Kidney tubule cell (primary cell): Measurements from ENCODE around the gene PRDM16.

Experiments used
- DNase-seq: peaks from one replicate; pipeline ENCODE4 v3.0.0-alpha.2; 2018; ENCODE audit warnings: low spot score

Gene PRDM16

DNA sequence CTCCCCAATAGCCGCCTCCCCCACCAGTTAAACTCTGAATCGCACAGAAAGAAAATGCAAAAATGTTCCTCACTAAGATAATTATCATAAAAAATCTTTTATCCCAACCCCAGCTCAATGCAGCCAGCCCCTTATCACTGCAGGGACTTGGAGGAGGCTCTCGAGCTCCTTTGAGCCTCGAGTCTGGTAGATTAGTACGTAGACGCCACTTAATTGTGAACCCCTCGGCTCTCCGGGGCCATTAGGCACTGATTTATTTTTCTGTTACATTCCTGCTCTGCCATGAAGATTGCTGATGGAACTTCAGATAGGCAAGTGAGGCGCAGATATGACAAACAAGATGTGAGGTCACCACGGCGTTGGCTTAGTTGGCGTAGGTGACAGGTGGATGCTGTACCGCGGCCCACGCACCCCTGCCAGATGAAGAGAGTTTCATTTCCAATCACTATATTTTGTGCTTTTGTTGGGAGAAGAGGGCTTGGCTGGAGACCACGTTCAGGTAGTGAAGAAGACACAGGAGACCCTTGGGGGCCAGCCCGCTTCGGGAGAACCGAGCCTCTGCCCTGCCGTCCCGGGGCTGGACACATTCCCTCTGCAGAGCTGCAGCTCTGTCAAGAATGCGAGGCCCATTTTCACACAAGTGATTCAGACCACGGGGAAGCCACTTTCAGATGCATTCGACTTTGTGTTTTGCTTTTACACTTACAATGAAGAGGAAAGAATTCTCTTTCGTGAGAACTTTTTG, 329.6 kb downstream of the PRDM16 start:
- DNase-seq = no peak

DNA sequence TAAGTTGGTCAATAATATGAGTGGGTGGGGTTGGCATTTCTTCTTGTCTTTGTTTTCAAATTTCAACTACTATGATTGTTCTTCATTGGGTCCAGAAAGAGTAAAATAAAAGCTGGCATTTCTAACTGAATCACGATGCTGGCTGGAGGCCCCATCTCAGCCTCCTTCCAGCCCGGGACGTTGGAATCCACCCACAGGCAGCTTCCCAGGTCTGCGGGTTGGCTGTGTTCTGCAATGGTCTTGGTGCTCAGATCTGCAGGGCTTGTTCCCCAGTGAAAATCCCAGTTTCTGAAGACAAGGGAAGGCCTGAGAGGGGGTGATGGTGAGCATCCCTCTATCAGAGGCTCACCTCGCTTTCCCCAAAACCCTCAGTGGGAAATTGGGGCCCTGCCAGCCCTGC, 330.7 kb downstream of the PRDM16 start:
- no peak for DNase-seq

DNA sequence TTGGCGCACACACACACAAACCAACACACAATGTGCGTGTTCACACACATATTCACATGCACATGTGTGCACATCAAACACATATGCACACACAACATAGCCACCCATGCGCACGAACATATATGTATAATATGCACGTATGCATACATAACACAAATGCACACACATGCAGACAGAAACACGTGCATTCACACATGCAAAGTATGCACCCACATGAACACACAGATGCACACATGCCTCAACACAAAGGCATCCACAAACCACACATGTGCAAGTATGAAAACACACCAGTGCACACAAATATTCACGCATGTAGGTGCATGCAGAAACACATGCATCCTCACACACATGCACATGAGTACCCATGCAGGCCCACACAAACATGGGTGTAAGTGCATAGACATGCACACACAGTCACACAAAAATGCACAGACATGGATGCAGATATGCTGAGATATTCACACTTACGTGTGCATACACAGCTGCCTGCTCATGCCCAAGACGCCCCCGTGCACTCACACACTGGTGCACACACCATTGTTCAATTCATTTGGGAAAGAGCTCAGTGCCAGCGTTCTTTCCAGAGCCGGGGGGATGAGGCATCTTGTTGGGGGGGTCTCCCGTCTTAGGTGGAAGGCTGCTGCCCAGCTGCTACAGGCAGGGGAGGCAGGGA, 332.7 kb downstream of the PRDM16 start:
- DNase-seq = no peak

DNA sequence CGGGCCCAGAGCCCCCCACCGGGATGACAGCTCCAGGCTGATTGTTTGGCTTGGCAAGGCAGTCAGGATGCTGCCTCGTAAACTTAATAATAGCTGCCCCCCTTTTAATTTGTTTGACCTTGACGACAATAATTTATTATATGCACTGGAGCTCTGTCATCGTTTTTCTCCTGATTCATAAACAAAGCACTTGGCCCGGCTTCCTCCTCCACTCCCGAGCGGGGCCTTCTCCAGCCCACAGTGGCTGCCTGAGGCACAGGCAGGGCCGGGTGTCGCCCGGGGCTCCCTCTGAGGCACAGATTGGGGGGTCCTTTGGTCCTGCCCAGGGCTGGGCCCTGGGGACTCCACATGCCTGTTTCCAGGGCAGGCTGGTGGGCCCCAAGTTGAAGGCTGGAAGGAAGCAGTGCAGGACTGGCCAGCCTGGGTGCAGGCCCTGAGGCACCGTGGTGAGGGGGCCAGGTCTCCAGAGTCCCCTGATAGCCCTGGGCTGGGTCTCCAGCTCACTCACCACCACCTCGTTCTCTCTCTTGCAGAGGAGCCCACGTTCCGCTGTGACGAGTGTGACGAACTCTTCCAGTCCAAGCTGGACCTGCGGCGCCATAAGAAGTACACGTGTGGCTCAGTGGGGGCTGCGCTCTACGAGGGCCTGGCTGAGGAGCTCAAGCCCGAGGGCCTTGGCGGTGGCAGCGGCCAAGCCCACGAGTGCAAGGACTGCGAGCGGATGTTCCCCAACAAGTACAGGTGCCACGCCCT, 333.4 kb downstream of the PRDM16 start:
- DNase-seq = no peak

DNA sequence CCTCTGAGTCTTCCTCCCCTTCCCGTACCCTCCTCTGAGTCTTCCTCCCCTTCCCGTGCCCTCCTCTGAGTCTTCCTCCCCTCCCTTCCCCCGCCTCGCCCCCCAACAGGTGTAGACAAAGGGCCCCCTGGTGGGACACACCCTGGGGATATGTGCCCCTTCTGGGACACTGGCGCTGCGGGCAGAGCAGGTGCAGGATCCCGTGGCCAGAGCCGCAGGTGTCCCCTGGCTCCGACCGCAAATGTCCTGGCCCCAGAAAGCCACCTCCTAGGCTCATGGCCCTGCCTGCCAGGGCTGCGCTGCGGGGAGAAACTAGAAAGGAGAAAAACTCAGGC, 334.0 kb downstream of the PRDM16 start:
- no peak for DNase-seq

DNA sequence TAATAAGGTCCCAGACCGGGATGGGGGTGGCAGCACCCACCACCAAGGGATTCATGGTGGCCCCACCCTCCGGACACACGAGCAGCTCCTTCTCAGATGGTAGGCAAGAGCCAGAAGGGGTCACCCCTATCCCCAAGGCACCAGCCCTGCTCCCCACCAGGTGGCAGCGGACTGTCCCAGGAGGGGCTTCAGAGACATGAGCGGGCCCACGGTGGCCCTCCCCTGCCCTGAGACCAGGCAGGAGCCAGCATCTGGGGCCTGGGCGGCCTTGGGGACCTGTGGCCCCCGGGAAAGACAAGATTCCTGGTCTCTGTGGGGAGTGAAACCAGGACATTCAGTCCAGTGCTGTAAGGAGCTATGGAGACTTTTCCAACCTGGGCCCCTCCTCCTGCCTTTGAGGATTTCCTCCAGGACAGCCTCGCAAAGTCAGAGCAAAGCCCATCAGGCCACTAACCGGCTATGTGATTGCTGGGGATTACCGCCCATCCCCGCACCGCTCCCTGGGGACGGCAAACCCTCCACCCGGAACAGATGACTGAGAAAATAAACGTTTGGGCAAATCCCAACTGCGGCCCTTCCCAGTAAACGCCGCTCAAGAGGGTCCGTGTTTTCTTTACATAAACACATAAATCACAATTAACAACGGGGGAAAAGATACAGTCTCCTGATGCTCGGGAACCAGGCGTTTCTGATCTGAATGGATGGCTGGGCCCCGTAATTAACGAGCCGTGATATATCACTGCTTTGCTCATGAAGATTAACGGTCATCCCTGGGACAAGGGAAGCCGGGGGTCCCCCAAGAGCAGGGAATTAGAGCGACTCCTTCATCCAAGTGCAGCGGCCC, 334.6 kb downstream of the PRDM16 start:
- no peak for DNase-seq

DNA sequence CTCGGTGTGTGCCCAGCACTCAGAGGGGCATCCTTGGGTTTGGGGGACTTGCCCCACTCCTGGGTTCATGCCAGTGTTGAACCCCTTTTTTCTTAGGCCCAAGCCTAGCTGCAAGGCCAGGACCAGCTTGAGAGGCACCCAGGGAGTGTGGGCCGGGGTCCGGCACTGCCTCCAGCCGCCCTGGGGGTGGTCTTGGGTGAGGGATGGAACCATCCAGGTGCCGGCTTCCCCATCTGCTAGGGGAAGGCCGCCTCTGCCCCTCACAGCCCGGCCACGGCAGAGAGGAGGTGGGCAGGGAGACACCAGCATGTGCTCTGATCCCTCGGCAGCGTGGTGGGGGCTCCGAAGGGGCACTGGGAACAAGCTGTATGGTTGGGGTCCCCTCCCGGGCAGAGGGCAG, 335.3 kb downstream of the PRDM16 start:
- DNase-seq = no peak

DNA sequence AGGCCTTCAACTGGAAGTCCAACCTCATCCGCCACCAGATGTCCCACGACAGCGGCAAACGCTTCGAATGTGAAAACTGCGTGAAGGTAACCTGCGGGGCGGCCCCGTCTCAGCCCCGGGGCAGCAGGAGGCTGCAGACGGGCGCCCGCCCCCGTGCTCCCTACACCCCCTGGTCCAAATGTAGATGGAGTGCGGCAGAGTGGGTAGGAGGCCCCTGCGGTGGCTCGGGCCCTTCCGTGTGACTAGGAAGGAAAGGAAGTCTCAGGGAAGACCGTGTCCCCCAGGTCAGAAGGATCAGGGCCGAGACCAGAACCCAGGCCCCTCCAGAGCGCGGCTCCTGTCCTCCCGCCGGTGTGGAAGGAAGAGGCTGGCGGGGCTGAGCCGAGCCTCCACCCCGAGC, 335.8 kb downstream of the PRDM16 start:
- no peak for DNase-seq

DNA sequence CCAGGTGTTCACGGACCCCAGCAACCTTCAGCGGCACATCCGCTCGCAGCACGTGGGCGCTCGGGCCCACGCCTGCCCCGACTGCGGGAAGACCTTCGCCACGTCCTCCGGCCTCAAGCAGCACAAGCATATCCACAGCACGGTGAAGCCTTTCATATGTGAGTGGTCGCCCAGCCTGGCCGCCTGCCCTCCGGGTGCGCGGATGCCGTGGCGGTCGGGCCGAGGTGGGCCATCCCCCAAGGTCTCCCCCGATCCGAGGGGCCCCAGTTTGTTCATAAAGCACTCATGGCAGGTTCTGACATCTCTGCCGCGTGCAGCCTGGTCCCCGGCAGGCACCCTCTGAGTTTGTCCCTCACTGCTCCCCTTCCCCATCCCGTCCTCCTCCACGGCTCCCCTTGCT, 336.5 kb downstream of the PRDM16 start:
- DNase-seq = no peak

DNA sequence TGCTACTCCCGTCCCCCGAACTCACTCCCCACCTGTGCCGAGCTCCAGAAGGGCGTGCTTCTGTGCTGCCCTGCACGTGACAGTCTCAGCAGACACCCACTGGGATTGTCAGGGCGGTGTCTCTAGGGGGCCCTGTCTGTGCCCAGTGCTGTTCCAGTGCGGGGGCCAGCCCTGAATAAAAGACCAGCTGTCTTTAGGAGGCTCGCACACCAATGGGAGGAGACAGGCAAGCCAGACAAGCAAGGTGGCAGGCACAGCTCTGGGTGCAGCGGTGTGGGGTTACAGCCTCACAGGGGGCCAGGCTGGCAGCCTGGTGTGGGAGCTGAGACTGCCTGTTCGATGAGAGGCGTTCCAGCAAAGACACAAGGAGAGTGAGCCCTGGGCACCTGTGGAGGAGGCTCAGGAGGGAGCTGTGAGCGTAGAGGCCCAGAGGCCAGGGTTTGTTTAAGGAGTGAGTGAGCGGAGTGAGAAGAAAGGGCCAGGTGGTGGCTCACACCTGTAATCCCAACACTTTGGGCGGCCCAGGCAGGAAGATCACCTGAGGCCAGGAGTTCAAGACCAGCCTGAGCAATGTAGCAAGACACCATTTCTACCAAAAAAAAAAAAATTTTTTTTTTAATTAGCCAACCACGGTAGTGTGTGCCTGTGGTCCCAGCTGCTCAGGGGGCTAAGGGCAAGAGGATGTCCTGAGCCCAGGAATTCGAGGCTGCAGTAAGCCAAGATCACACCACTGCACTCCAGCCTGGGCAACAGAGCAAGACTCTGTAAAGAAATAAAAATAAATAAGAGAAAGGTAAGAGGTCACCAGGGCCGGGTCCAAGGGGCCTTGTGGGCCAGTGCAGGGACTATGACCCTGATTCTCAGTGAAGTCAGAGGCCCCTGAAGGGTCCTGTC, 337.2 kb downstream of the PRDM16 start:
- no peak for DNase-seq

DNA sequence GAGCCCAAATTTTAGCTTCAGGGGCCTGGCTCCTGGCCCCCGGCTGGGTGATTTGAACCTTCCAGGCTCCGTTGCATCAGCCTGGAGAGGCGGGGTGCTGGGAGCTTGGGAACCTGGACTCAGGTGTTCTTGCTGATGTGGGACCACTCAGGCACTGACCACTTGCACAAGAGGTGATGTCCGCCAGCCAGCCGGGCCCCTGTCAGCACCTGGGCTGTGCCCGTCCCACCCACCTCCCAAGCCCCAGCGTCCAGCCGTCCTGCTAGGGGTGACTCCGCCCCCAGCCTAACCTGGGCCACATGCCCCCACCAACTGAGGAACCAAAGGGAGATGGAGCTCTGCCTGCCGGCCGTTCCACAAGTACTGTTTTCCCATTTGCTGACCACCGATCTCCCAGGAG, 338.0 kb downstream of the PRDM16 start:
- DNase-seq = no peak

DNA sequence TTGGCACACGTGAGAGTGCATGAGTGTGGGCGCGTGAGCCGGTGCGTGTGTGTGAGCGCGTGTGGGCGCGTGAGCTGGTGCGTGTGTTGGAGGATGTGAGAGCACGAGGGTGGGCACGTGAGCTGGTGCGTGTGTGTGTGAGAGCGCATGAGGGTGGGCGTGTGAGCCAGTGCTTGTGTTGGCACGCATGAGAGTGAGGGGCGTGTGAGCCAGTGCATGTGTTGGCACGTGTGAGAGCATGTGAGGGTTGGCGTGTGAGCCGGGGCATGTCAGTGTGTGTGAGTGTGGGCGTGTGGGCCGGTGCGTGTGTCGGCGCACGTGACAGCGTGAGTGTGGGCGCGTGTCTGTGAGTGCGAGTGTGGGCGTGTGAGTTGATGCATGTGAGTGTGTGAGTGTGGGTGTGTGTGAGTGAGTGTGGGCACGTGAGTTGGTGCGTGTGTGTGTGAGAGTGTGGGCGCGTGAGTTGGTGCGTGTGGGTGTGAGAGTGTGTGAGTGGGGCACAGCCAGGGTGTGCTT, 339.8 kb downstream of the PRDM16 start:
- DNase-seq = no peak

DNA sequence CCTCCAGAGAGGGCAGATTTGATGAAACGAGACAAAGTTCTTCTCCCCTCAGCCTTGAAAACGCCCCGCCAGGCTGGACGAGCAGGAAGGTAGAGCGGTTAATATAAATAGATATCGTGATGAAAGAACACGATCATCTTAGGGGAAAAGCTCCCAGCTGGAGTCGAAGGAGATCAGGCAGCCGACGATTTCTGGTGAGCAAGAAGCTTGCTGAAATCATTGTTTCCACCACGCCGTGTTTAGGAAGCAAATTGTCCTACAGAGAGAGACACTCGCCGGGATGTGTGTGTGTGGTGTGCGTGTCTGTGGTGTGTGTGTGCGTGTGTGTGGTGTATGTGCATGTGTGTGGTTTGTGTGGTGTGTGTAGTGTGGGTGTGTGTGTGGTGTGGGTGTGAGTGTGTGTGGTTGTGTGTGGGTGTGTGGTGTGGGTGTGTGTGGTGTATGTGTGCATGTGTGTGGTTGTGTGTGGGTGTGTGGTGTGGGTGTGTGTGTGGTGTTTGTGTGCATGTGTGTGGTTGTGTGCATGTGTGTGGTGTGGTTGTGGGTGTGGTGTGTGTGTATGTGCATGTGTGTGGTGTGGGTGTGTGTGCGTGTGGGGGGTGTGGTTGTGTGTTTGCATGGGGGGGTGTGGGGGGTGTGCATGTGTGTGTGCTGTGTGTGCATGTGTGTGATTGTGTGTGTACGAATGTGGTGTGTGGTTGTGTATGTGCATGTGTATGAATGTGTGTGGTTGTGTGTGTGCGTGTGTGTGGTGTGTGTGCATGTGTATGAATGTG, 340.6 kb downstream of the PRDM16 start:
- no peak for DNase-seq

DNA sequence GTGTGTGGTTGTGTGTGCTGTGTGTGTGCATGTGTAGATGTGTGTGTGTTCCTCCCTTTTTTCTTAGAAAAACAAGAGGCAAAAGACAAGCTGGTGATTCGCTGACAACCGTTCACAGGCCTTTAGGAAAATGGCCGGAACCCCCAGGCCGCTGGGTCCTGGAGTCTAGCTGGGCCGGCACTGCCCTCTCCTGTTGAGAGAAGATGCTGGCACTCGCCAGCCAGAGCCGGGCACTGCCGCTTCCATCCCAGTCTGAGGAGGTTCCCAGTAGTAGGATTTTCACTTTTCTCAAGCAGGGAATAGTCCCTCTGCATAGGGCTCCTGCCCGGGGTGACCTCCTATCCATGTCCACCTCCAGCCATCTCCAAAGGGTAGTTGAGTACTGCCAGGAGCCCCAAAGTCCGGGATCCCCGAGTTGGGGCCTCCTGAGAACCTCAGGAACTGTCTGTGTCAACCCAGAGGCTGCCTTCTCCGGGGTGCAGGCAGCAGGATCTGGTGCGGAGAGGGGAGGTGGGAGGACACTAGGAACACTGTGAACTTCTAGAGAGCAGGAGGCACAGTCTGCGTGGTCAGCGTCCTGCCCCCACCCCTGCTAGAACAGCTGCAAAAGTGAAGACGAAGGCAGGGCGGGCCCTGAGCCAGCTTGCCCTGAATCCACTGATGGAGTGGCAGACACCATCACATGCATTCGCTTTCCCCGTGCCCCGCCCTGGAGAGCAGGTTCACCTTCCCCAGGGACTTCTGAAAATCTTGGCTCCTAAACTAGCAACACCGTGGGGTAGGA, 341.3 kb downstream of the PRDM16 start:
- peak; percentile 59 for DNase-seq

DNA sequence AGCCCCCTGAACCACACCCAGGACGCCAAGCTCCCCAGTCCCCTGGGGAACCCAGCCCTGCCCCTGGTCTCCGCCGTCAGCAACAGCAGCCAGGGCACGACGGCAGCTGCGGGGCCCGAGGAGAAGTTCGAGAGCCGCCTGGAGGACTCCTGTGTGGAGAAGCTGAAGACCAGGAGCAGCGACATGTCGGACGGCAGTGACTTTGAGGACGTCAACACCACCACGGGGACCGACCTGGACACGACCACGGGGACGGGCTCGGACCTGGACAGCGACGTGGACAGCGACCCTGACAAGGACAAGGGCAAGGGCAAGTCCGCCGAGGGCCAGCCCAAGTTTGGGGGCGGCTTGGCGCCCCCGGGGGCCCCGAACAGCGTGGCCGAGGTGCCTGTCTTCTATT, 342.8 kb downstream of the PRDM16 start:
- DNase-seq = no peak

DNA sequence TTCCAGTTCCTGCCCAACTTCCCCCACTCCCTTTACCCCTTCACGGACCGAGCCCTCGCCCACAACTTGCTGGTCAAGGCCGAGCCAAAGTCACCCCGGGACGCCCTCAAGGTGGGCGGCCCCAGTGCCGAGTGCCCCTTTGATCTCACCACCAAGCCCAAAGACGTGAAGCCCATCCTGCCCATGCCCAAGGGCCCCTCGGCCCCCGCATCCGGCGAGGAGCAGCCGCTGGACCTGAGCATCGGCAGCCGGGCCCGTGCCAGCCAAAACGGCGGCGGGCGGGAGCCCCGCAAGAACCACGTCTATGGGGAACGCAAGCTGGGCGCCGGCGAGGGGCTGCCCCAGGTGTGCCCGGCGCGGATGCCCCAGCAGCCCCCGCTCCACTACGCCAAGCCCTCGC, 343.4 kb downstream of the PRDM16 start:
- DNase-seq = no peak

DNA sequence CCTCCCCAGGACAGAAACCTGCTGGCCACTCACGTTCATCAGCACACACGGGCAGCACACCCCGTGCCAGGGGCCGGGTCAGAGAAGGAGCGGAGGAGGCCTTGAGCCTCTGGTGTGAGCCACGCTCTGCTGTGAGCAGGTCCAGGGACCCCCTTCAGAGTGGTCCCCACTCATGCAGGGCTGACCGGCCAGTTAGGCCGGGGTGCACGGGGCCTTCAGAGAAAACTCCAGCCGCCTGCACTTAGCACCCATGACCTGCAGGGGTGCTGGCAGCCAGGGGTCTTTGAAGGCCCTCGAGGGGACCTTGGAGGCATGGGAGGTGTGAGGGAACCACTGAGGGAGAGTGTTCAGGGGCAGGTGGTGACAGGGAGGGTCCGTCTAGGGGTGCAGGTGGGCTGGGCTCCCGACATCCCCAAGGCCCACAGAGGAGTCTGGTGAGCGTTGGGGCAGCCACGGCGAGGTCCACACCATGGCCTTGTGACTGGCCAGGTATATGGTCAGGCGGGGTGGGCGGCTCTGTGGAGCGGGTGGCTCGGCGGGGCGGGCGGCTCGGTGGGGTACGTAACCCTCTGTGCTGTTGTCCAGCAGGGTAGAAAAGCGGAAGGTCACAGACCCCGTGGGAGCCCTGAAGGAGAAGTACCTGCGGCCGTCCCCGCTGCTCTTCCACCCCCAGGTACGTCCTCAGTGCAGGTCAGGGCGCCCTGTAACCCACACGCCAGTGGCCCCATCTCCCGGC, 345.1 kb downstream of the PRDM16 start:
- no peak for DNase-seq

DNA sequence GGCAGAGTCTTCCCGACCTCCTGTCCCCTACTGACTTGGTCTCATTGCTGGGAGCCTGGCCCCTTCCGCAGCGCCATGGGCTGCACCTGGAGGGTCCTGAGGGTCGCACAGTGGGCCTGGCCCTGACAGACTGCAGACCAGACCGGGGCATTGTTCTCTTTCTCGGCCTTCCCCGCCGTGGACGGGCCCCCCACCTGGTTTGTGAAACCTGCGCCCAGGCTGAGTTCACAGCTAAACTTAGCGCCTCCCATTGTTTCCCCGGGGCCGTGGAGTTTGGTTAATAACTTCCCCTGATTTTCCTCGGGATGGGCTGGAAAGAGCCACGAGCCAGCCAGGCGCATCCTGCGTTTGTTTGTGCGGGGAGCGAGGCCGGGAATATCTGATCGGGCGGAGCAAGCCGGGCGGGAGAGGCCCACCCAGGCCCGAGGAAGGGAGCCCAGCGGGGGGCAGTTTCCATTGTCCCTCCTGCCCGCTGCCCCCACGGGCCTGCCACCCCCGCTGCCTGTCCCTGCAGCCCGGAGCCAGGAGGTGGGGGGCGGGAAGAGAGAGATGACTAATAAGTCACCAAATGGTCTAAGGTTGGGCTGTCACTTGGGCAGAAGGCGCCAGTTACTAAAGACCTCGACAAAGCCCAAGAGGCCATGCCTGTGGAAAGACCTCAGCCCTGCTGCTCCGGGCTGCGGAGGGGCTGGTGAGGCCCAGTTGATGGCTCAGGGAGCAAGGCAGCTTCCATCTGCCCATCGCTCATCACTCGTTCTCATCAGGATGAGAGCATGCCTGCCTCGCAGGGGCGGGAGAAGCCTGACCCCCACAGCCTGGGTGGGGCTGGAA, 346.5 kb downstream of the PRDM16 start:
- DNase-seq = no peak
